Measurements from ENCODE around the gene THRSP.
"Not testable (repeated sequence)": the region's sequence is repeated elsewhere in the genome, so short reads cannot be mapped to it uniquely, and the experiment has no call there.

Gene THRSP

DNA sequence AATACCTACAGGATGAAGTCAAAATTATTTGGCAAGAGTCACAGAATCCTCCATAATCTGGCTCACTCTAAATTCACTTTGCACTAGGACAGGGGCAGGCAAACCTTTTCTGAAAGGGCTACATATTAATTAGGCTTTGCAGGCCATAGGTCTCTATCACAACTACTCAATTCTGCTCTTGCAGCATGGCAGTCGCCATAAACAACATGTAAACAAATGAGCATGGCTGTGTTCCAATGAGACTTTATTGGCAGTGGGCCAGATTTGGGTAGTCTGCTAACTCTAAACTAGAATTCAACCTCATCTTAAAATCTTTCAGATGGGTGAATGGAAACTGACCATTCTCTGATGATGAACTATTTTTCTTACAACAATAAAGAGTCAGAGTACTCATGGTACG, 5.8 kb downstream of the THRSP start:
- DNase-seq: no peak

DNA sequence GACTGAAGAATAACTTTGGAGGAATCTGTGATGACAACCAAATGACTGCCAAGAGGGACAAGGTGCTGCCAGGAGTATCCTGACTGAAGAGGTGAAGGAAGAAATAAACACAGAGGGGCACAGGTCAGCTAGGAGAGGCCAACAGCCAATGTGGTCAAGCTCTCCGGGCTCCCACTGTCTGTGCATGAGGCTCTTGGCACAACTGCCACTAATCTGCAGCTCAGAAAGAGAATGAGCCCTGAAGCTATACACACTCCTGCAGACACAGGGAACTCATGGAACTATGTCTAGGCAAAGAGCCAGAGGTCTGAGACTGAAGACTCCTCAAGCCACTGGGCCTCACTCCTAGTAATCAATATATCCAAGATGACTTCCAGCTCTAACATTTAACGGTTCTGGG, 7.0 kb downstream of the THRSP start:
- DNase-seq: no peak

DNA sequence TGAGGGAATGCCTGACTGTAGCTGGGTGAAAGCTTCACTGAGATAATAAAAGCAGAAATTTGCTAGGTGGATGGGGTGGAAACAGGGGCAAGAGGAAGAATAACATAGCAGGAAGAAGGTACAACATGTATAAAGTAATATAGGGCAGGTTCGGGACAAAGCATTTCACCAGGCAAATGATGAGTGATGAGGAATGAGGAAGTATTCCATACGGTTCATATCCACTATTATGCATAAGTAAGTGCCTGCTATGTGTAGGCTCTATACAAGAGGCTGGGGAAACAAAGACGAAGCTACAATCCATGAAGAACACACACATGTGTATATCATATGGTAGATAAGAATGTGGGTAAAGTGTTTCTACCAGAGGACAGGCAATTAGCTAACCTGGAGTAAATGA, 8.1 kb downstream of the THRSP start:
- DNase-seq: no peak

DNA sequence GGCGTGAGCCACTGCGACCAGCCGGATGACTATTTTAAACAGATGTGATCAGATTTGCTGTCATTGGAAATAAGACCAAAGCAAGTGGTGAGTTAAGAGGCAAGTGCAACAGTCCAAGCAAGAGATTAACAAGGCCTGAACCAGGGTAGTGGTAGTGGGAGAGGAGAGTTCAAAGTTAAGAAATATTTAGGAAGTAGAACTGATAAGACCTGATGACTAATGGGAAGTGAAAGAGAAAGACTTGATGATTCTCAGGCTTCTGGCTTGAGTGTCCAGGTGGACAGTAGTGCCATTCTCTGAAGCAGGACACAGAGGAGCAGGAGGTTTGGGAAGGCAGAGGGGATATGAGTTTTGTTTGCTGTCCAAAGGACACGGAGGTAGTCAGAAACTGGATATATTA, 8.8 kb downstream of the THRSP start:
- DNase-seq: no peak

DNA sequence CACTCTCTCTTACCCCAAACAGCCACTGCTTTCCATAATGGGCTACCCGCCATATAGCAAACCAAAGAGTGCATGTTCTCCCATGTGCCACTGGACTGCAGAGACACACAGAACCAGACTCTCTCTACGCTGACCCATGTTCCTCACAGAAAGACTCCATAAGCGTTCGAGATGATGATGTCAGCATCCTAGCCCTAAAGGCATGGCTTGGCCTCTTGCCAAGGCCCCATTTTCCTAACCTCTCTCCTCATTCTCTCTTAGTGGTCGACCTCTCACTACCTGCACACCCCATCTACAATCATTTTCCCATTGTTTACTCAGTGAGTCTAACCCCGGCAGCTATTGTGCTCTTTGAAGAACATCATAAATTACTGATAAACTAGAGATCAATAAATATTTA, 11.1 kb downstream of the THRSP start:
- DNase-seq: no peak

DNA sequence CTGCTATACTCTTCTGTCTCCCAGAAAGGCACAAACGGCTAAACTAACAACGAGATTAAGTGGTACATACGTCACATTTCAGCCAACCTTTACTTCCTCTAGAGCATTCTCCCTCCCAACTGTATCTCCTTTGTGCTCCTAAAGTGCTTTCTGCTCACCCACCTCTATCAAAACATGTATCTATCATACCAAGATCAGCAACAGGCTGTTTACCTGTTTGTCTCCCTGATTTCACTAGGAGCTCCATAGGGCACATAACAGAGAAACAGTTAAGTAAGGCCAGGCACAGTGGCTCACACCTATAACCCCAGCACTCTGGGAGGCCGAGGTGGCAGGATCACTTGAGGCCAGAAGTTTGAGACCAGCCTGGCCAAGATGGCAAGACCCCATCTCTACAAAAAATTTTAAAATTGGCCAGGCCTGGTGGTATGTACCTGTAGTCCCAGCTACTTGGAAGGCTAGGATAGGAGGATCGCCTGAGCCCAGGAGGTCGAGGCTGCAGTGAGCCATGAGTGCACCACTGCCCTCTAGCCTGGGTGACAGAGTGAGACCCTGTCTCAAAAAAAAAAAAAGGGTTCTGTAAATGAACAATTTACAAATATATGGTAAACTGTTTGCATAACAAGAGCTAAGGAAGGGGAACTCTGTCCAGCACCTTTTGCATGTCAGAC, 13.2 kb downstream of the THRSP start:
- no peak for DNase-seq

DNA sequence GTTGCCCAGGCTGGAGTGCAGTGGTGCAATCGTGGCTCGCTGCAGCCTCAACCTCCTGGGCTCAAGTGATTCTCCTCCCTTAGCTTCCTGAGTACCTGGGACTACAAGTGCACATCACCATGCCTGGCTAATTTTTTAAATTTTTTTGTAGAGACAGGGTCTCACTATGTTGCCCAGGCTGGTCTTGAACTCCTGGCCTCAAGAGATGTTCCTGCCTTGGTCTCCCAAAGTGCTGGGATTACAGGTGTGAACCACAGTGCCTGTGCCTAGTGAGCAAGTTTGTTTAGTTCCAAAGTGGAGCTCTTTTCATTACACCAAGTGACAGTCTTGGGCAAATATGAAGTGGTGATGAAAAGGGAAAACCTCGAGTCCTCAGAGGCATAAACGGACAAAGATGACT, 13.9 kb downstream of the THRSP start:
- not testable (repeated sequence) for DNase-seq

DNA sequence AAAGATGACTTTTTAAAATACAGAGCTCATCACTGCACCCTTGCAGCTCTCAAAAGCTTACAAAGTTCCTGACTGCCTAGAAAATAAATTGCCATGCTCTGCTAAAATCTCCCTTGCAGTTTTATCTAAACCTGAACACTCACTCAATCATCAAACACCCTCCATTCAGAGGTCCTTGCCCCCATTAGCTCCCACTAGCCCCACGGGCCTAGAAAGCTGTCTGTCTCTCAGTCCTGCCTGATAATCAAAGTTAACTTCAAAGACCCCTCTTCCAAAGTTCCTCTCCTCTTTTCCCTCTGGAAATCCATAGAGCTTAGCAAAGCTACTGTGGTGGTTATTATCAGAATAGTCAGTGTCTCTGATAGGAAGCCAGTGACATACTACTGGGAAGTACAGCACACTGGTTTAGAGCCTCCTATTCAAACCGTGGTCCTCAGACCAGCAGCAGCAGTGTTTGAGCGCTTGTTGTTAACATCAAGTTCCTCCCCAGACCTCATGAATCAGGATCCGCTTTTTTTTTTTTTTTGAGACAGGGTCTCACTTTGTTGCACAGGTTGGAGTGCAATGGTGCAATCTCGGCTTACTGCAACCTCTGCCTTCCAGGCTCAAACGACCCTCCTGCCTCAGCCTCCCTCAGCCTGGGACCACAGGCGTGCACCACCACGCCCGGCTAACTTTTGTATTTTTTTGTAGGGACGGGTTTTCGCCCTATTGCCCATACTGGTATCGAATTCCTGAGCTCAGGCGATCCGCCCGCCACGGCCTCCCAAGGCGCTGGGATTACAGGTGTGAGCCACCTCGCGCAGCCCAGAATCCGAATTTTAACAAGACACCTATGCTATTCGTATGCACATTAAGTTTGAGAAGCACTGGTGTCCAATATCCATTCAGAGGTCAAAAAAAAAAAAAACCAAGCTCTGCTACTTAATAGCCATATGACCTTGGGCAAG, 14.8 kb downstream of the THRSP start:
- no peak for DNase-seq

DNA sequence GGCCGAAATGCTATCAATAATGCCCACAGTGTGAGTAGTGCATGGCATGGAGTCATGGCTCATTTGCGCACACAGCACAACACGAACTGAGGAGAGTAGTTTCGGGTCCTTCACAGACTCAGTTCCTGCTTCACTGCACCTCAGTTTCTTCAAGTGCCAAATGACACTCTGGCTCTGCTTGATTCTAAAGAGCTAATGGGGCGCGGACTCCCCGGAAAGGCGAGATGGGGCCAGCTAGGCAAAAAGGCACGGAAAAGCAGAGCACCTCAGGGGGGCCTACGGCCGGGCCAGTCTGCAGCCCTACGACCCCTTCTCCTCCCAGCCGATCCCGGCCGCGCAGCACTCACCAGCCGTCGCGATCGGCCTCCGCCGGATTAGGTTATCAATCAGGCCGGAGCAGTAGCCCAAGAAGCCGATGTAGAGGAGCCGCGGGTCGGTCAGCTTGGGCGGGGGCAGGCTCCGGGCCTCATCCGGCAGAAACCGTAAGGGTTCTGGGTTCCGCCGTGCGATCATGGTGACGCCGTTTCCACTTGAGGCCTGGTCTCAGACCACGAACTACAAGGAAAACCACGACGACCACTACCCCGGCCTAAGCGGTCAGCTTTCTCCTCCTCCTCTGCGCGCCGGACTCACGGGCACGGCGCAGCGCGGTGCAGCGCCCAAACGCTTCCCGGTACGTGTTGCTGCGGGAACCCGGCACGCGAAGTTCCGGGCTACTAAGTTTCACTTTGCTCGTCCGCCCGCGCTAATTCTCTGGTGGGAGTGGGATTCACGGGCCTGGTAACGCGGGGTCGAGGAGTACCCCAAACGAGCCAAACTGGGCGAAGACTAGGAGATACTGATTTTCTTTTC, 15.8 kb downstream of the THRSP start, which contains the start of gene NDUFC2:
NDUFC2 (minus strand) TSS at position 631 of the 852 bp plus-strand sequence; CDS start at position 513, 118 bp downstream.
- DNase-seq: no peak

DNA sequence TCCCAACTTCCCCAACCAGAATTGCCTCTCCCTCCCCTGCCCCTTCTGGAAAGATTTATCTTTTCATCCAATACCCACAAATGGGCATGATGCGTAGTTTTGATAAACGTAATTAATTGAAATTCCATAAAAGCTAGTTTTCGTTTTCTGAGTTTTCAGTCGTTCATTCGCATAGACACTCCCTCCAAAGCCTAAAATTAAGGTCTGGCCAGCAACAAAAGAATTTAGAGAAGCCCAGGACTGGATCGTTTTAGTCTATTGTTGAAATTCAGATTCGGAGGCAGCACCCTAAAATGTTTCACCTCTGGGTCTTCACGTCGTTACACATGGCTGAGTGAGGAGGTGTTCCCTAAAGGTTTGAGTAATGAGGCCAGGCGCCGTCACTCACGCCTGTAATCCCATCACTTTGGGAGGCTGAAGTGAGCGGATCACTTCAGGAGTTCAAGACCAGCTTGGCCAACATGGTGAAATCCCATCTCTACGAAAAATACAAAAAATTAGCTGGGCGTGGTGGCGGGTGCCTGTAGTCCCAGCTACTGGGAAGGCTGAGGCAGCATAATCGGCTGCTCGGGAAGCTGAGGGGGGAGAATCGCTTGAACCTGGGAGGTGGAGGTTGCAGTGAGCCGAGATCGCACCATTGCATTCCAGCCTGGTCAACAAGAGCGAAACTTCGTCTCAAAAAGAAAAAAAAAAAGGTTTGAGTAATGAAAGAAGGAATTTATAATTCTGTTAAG, 16.6 kb downstream of the THRSP start:
- no peak for DNase-seq

DNA sequence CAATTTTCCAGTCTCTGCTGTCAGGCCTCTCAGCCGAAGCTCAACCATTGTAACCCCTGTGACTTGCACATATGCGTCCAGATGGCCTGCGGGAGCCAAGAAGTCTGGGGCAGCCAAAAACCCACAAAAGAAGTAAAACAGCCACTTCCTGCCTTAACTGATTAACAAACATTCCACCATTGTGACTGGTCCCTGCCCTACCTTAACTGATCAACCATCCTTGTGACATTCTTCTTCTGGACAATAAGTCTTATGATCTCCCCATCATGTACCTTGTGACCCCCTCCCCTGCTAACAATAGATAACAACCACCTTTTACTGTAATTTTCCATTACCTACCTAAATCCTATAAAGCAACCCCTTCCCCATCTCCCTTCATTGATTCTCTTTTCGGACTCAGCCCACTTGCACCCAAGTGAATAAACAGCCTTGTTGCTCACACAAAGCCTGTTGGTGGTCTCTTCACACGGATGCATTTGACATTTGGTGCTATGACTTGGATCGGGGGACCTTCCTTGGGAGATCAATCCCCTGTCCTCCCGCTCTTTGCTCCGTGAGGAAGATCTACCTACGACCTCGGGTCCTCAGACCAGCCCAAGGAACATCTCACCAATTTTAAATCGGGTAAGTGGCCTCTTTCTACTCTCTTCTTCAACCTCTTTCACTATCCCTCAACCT, 17.3 kb downstream of the THRSP start:
- DNase-seq: no peak

DNA sequence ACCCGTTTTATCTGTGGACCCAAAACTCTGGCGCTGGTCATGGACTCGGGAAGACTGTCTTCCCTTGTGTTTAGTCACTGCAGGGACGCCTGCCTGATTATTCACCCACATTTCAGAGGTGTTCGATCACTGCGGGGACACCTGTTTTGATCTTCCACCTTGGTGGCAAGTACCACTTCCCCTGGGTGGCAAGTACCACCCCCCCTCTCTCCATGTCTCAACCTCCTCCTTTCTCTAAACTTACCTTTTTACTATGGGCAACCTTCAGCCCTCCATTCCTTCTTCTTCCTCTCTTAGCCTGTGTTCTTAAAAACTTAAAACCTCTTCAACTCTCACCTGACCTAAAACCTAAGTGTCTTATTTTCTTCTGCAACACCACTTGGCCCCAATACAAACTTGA, 17.9 kb downstream of the THRSP start:
- no peak for DNase-seq

DNA sequence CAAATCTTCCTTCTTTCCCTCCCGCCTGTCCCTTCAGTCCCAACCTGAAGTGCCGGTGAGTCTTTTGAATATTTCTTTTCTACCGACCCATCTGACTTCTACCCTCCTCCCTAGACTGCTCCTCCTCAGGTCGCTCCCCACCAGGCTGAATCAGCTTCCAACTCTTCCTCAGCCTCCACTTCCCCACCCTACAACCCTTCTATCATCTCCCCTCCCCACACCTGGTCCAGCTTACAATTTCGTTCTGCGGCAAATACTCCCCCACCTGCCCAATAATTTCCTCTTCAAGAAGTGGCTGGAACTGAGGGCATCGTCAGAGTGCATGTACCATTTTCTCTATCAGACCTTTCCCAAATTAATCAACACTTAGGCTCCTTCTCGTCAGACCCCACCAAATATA, 18.5 kb downstream of the THRSP start:
- DNase-seq: no peak

DNA sequence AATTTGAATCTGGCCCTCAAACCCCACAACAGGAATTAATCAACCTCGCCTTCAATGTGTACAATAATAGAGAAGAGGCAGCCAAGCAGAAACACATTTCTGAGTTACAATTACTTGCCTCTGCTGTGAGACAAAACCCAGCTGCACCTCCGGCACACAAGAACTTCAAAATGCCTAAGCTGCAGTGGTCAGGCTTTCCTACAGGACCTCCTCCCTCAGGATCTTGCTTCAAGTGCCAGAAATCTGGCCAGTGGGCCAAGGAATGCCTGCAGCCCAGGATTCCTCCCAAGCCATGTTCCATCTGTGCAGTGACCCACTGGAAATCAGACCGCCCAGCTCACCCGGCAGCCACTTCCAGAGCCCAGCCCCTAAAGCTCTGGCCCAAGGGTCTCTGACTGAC, 19.4 kb downstream of the THRSP start:
- no peak for DNase-seq

DNA sequence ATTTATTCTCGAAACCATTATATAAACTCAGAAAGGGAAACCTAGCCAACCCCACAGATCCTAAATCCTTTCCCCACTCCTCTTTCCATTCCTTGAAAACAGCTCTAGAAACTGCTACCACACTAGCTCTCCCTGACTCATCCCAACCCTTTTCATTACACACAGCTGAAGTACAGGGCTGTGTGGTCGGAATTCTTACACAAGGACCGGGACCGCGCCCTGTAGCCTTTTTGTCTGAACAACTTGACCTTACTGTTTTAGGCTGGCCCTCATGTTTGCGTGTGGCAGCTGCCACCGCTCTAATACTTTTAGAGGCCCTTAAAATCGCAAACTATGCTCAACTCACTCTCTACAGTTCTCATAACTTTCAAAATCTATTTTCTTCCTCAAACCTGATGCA, 20.8 kb downstream of the THRSP start:
- not testable (repeated sequence) for DNase-seq

DNA sequence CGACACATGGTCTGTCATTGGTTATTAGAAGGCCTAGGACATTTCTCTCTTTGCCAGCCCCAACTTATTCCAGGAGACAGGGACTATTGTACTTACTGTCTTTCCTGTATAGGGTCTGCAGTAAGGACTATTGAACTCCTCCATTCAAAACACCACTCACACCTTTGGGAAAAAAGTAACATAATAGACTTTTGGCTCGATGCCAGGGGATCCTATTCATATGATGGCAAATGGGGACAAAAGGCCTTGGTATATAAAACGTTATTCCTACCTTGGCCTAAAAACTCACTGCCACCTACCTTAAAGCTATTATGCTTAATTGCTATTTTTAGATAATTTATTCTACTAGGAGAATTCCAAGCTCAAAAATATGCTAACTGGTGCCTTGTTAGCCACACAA, 22.3 kb downstream of the THRSP start:
- DNase-seq: no peak

DNA sequence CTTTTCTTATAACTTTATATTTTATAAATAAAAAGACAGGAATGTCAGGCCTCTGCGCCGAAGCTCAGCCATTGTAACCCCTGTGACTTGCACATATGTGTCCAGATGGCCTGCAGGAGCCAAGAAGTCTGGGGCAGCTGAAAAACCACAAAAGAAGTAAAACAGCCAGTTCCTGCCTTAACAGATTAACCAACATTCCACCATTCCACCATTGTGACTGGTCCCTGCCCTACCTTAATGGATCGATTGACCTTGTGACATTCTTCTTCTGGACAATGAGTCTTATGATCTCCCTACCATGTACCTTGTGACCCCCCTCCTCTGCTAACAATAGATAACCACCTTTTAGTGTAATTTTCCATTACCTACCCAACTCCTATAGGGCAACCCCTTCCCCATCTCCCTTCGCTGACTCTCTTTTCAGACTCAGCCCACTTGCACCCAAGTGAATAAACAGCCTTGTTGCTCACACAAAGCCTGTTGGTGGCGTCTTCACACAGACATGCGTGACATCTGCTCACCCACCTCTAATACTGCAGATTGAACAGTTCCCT, 22.9 kb downstream of the THRSP start:
- not testable (repeated sequence) for DNase-seq

DNA sequence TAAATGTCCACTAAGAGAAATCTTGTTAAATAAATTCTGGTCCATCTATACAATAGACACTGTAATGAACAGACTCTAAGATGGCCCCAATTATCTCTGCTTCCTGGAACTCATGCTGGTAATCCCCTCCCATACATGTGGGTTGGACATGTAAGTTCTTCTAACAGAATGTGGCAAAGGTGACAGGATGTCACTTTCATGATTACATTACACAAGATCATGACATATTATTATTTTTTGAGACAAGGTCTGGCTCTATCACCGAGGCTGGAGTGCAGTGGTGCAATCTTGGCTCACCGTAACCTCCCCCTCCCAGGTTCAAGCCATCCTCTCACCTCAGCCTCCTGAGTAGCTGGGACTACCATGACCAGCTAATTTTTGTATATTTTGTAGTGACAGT, 30.6 kb downstream of the THRSP start:
- no peak for DNase-seq

DNA sequence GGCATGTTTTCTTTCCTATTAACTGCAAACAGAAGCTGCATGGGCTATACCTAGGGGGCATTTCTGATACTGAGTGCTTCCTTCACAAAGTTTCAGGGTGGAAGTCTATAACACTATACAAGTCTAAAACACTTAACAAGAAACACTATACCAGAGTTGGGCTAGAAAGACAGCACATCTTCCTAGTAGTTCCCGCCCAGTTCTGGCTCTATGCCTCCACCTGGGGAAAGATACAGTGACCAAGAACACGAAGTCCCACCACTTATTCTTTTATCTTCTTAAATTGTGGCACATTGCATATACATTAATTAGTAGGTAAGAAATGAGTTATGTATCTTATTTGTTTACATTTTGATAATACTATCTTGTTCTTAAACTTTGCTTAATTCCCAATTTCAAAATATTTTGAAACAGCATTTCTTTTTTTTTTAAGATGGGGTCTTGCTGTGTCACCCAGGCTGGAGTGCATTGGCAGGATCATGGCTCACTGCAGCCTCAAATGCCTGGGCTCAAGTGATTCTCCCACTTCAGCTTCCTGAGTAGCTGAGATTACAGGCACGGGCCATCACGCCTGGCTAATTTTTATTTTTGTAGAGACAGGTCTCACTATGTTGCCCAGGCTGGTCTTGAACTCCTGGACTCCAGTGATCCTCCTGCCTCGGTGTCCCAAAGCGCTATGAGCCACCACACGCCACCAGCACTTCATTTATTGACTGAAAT, 34.2 kb downstream of the THRSP start:
- no peak for DNase-seq

DNA sequence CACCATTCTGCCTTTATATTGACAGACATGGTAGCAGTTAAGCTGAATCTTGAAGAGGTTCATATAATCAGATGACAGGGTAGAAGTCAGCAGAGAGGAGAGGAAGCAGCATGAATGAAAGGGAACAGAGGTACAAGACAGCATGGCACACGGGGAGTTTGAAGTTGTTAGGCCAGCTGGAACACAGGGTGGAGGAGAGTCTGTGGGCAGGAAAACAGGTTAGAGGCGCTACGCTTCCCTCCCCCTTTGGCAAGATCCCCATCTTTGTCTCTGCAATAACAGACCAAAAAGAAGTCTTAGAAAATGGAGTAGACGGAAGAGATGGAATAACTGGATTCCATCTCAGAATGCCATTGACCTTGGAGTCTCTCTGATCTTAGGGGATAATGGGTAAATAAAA, 36.0 kb downstream of the THRSP start:
- DNase-seq: no peak

DNA sequence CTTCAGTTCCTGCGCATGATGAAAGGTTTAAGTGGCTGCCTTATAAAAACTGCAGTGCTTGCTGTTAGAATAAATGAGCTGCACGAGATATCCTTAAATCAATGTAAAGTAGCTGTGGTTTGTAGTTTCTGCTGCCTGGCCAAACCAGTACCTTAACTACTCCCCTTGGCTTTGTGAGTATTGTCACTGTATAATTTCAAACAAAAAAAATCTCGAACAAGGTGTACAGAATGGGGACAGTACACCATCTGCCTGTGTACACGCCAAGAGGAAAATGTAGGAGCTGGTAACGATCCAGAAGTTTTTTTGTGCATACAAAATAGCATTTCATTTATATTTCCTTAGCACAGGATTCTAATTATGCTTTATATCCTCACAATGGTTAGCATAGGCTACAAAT, 36.6 kb downstream of the THRSP start:
- no peak for DNase-seq
